NCI-H1694 treated with DMSO at 0.1 percent for 48 hours (cell line): Measurements from ENCODE around the gene ARAP2.

ENCODE experiments used
- DNase-seq: peaks from one replicate; lab custom pipeline; 2025; lab: John Stamatoyannopoulos, UW

ARAP2 gene

DNA sequence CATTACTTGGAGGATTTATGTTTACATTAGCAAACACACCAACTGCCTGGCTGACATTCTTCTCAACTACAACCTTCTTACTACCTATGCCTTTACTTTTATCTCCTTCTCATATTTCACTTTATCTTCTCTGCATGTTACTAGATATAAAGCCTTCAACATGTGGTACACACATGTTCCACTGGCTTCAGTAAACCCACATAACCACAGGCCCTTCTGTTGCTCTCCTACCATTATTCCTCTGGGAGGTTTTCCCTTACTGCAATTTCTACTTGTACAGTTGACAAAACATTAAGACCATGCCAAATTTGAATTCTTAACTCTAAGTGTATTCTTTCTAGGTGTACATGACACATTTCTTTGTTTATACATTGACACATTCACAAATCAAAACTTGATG is 133.1 kb downstream of the ARAP2 start:
- DNase-seq = peak; percentile 32

DNA sequence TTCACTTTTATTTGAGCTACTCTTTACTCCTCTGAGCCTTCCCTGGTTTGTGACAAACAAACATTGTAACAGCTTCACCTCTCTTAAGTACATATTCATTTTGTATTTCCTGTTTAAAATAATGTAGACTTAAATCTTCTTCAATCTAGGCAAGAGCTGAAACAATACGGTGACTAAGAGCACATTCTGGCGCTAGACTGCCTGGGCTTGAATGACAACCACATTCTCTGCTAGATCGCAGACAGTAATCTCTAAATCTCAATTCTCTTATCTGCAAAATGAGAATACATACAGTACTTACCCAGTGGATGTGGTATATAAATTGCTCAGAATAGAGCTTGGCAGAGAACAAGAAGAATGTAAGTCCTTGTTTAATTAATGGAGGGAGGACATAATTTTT is 144.8 kb downstream of the ARAP2 start:
- no peak for DNase-seq

DNA sequence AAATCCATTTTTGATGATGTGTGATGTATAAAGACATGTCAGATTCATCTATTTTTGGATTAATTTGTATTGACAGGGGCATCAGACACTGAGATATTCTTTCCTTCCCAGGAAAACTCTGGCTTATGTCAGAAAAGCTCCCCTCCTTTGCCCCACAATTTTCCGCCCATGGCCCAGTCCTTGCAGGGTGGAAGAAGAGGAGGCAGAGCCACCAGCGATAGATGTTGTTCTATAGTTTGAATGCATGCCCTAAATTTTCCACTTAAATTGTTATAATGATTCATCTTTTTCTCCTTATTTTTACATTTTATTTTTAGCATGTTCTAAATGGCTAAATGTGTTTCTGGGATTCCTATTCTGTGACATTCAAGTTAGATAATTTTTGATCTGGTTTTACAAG is 149.3 kb downstream of the ARAP2 start:
- DNase-seq = no peak

DNA sequence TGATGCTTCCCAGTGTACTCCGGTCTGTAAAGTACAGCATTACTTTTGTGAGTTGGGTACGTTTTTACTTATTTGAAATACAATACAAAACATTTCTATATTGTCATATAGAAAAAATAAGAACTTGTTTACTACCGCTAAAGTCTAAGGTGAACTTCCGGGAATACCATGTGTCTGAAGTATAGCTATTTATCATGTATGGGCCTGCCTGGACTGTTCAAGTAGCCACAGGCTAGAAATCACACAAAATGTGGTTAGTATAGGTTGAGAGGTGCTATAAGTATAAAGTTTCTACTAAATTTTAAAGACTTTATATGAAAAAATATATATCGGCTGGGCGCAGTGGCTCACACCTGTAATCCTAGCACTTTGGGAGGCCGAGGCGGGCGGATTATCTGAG is 152.3 kb downstream of the ARAP2 start:
- no peak for DNase-seq

DNA sequence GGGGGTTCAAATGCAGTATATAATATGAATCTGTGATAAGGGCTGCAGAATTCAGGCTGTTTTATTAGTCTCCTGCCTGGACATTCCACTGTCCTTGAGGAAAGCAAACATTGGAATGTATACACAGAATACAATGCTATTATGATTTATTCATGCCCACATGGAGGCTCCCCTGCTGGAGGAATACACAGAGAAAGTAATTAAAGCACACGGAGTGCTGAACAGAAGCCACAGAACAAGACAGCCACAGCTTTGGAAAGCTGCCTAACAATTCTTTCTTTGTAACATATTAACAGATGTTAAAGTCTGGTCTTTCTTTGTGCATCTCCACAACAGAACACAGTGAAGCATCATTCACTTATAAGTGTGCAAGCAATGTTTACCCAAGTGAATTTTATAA is 155.8 kb downstream of the ARAP2 start:
- peak; percentile 39 for DNase-seq

DNA sequence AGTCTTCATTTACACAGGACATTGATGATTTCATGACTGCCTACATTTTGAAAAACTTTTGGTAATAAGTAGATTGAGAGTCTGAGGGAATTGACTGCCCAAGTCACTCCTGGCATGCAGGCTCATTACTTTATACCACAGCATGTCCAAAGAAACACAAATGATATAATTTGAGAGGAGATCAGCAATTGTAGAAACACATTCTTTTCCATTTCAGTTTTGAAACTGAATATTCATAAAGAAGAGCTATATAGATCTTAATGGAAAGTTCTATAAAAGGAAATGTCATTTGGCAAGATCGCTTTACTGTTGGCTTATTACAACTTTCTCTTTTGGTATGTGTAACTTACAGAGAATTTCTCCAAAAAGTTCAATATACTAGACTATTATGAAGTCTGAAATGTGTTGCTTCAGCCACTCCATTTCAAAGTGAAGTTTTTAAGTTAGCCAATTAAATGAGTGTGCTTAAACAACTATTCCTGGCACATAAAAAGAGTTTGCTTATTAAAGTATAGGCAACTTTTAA is 158.0 kb downstream of the ARAP2 start:
- no peak for DNase-seq

DNA sequence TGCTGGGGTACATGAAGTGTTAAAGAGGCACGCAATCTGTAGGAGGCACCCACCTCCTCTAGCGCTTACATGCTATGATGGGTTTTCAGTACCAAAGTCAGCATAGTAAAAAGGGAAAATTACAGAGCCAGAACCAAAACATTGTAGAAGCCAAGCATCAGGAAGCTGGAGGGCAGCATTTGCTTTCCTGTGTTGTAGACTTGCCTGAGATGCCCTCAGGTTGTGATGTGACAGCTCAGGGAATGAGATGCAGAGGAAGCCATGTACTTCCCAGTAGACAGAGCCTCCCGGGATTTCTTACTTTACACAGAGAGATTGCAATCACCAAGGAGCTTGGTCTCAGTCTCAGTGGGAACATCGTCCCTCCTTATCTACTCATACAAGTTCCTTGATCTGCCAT is 161.5 kb downstream of the ARAP2 start:
- no peak for DNase-seq

DNA sequence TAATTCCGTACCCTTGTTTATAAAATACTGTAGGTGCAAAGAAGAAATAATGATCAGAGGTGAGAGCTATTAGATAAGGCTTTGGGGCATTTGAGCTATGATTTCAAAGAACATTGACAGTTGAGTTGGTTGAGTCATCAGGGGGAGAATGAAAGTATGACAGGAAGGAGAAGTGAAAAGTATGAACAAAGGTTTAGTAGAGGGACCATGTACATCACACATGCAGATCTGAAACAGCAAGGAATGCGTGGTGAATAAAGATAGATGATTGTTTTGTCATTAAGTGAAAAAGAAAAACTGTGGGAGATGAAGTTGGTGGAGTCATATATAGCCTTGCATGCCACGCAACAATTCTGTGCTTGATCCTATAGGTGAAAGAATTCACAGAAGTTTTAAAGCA is 163.1 kb downstream of the ARAP2 start:
- DNase-seq = no peak

DNA sequence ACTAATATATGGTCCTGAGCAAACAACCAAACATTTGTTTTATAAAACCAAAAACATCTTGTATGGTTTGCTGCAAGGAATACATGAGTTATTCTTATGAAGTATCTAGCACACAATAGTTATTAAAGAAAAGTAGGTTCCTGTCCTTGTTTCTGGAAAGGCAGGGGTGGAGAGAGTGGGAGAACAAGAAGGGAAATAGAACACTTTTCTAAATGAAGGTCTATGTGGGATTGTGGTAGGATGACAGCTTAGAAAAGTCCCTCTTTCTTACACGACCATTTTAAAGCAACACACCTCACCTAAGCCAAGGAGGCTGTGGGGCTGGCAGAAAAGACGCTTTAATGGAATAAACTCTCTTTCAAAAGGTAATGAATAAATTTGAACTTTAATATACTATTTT is 164.6 kb downstream of the ARAP2 start:
- no peak for DNase-seq

DNA sequence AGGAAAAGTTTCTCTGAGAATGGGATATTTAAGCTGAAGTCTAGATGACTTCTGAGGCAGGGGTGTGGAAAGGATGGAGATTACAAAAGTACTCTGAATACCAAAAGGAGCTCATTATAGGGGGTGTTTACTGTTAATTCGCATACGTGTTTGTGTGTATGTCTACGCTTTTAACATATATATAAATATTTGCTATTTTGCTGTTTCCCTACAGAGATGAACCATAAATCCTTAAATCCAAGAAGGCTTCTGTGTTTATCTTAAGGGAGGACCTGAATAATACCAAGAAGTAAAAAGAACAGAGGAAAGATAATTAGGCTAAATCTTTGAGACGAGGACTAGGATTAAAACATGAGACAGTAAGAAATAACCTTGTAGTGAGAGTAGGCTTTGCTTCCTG is 166.0 kb downstream of the ARAP2 start:
- no peak for DNase-seq

DNA sequence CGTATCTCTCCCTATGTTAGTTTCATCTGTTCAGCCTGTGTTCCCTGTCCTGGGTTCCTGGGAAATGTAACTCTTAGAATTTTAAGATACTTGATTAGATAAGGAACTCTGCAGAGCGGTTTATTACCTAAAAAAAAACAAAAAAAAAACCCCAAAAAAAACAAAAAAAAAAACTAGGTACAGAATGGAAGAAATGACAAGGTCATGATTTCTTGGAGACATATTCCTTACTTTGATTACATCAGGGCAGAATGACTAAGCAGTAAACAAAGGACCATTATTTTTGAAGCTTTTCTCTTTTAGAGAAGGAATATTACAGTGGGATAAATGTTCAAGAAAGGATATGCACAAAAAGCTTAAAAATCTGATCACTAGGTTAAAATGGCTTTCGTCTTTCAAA is 171.8 kb downstream of the ARAP2 start:
- DNase-seq = no peak

DNA sequence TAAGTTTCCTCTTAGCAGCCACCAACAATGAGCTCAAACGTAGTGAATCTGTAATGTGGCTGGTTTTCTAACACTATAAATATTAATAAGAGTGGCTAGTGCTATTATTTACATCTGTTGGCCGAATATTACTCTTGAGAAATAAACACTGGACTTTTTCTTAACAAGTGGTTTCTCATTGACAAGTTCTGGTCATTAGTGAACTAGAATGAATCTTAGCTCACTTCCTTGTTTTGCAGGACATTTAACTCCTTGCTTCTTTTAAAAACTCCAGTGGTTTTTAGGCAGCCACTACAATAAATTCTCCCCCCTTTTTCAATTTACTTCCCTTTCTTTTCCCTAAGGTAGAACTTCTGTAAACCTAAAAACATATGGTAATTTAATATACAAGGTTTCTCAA is 177.2 kb downstream of the ARAP2 start:
- DNase-seq = no peak

DNA sequence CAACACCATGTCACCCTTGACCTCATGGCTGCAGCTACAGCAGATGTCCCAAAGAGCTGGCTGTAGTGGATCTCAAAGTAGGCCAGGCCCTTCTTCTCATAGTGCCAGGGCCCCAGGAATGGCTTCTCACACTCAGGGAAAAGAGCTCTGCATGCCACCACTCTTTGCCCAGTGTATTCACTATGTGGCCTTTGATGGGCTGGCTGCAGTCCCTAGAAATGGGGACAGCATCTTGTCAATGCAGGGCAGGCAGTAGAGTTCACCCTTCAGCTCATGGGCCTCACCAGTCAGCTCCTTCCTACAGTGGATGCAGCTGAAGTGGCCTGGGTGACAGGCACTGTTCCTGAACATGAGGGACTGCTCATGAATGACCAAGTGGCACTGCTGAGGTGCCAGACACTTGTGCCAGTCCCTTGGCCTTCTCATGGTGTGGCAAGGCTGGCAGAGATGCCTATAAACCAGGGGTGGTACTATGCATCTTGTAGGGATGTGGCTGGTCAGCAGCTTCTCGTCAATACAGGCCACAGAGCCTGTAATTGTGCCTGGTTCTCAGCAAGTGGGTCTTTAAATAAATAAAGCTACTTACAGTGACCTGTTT is 178.9 kb downstream of the ARAP2 start:
- DNase-seq = no peak

DNA sequence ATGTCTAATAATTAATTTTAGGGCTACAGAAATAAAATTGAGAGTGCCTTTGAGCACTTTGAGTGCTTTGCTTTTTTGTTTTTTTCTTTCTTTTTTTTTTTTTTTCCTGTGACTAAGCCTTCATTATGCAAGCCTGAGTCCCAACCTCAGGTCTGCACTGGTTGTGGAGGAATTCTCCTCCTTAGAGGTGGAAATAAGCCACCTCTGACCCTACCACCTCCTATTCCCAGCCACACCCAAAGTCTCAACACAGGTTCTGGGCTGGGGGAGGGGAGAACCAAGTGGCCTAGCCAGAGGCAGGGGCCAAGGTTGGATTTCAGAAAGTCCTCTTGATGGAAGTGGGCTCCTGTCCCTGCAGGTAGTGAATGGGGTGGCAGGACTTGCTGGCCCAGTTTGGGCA is 180.2 kb downstream of the ARAP2 start:
- no peak for DNase-seq

DNA sequence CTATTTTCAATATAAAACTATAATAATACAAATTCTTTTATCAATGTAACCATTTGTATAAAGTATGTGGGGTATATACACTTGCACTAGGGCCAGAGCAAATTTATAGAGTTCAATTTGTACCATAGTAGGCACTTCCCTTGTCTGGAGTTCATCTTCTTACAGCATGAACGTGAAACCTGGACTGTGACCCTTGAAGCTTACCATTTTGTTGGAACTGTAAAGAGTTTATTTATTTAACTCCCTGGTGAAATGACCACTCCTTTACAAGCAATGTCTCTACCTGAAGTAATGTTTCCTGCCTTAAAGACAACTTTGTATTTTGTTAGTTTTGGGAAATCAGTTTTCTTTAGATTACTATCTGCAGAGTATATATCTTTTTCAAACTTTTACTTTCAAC is 188.2 kb downstream of the ARAP2 start:
- DNase-seq = no peak

DNA sequence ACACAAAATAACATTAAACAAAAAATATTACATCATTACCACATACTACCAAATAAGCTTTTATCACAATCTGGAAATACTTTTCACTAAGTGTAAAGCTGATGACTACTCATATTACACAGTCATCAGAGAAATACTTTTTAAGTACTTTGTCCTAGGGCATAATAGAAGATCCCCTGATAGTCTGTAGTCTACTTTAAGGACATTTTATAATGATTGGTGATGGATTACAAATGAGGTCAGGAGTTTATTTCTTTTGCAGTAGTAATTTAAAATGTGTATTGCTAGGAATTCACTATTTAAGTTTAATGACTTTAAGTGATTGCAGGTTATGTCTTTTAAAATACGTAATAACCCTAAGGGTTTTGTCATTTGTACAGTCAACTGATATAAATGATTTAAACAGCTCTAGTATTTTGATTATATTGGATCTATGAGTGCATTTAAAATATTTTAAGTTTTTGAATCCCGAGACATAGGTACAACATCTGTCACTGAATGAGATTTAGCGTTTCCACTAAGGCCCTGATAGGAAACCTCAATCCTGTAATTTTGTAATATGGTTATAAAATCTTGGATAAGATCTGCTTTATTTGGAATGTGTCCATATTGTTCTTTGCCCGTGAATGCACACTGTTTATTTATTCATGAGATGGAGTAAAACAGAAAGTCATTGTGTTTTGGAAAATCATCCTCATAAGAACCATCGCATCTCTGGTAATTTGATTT is 189.5 kb downstream of the ARAP2 start:
- DNase-seq = peak; percentile 0

DNA sequence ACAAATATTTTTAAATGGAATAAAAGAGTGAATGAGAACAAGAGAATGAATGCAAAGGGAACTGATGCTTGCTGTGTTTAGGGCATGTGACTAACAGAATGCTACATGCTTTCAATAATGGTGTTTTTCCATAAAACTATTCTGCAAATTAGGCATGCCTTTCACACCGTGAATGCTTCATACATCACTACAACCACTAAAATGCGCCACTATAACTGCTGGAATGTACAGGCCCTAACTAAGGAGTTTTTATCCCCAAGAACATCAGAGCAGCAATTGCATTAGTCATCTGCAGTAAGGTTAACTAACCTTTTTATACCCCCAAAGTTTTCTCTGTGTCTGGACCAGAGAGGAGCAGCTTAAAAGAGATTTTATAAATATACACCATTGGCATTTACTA is 190.4 kb downstream of the ARAP2 start:
- no peak for DNase-seq

DNA sequence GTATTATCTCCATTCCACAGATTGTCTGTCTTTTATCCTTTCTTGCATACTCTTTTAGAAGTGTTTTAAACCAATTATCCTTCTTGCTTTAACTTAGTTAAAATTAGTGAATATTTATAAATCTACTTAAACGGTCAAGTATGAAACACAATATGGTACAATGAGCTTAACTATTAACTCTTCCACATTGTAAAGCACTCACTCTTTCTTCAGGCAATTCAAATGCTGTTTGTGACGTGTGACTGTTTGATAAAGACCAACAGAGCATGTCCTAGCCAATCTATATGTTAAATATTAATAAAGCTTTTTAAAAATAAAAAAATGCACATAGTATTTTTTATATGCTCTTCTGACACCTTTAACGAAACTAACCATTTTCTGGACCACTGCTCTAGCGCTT is 192.7 kb downstream of the ARAP2 start:
- DNase-seq = no peak

DNA sequence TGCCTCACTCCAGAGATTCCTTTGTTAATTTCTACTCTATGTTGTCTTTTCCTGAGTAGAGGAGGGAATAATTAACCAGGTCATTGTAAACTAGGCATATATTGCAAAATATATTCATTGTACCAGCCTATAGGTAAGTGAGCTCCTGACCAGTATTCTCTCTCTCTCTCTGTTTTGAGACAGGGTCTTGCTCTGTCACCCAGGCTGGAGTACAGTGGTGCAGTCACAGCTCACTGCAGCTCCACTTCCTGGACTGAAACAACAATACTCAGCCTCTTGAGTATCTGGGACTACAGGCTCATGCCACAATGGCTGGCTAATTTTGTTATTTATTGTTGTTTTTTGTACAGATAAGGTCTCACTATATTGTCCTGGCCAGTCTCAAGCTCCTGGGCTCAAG is 198.3 kb downstream of the ARAP2 start:
- DNase-seq = no peak

DNA sequence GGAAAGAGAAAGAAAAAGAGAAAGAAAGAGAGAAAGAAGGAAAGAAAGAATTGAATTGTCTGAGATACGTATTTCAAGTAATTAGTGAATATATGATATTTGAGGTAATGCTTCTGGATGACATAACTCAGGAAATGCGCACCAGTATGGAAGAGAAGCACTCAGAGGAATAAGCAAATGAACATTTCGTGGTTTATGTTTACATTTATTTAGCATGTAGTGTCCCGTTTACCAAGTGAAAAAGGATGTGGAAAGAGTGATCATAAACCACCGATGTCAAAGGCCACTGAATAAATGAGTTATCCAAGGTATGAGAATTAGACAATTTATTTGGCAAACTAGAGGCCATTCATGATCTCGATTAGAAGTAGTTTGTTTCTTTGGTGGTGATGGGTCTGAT is 200.4 kb downstream of the ARAP2 start:
- DNase-seq = no peak

DNA sequence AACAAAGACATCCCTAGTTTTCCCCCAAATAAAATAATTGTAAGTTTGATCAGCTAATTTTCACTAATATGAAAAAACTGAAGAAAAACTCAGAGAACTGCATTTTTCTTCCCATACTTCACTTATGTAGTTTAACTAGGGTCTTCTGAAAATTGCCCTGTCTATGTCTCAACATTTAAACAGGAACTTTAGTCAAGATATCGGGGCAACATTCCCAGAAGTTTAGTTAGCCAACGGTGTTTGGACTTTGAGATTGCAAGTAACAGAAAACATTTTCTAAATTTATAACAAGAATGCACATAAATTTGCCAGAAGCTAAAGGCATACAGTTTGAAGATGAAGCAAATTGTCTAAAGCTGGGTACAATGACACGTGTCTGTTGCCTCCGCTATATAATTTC is 201.1 kb downstream of the ARAP2 start:
- no peak for DNase-seq

DNA sequence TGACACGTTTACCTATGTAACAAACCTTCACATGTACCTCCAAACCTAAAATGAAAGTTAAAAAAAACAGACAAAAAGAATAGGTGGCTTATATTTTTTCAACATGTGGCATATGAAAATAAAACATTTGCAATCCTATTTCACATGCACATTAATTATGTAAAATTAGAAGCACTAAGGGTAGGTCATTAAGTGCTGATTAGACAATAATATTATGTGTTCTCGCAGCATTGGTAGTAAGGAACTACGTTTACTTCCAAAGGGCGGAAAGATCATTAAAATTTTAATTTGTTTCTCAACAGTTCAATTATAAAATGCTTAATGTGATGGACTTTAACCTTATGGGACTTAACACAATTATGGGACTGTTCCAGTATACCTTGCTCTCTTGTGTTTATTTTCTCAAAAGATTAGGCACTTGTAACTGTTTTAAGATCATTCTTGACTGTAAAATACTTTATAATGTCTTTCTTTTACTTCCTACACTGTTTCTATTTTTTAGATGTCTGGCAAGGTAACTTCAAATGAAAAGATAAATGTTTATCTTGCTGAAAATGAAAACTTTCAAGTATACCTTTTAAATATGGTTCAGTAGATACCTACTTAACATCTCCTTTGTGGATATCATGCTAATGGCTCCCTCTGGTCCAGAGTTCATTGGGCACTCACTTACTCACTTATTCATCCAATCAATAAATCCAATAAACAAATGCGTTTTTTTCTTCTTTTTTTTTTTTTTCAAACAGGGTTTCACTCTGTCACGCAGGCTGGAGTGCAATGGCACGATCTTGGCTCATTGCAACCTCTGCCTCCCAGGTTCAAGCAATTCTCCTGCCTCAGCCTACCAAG is 202.0 kb downstream of the ARAP2 start:
- DNase-seq = no peak

DNA sequence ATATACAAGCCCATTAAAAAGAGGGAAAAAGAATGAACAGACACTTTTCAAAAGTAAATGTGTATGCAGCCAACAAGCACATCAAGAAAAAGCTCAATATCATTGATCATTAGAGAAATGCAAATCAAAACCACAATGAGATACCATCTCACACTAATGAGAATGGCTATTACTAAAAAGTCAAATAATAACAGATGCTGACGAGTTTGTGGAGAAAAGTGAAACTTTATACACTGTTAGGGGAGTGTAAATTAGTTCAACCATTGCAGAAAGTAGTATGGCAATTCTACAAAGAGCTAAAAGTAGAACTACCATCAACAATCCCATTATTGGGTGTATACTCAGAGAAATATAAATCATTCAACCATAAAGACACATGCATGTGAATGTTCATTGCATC is 203.0 kb downstream of the ARAP2 start:
- DNase-seq = no peak
